Measurements from ENCODE around the gene ANO1. TPM values are rescaled to one million over a fixed set of nuclear protein-coding genes. Genes with fewer than 3 reads are reported as not detected.

Gene ANO1
- total RNA-seq, 2 experiments from 2014 or later = not detected

- Mint-ChIP-seq H3K36me3 (ENCODE audit: low read depth) (no peaks in the 10 kb centered on the region), H3K4me1 (no peaks in the 10 kb centered on the region), H3K27me3 (peaks cover 29% of the 10 kb centered on the region), H3K9me3 (no peaks in the 10 kb centered on the region), H3K27ac (no peak overlapping the region), H3K4me3 (no peak overlapping the region)
- POLR2A ChIA-PET = no interaction called here
- DNase-seq = no peak
- CTCF ChIA-PET = interaction anchor here (0.6 to 0.7 kb wide), 2 partner anchors 147 to 1146 kb away, joined by 3 to 5 read pairs; no protein-coding TSS in a partner anchor
Observed at GRCh38 chr11:70138403-70138802, 60.3 kb downstream of the ANO1 start.

- H3K9me3 Mint-ChIP-seq = no peaks in the 10 kb centered on the region
- no peak overlapping the region for H3K4me3 Mint-ChIP-seq
- no peaks in the 10 kb centered on the region for H3K36me3 Mint-ChIP-seq (ENCODE audit: low read depth)
- H3K4me1 Mint-ChIP-seq = no peaks in the 10 kb centered on the region
- ChIA-PET POLR2A (no interaction called here), CTCF (no interaction called here)
- DNase-seq = no peak
- H3K27me3 Mint-ChIP-seq = peaks cover 31% of the 10 kb centered on the region
- no peak overlapping the region for H3K27ac Mint-ChIP-seq
Observed at GRCh38 chr11:70139785-70140410, 61.8 kb downstream of the ANO1 start.

- no peak overlapping the region for H3K27ac Mint-ChIP-seq
Observed at GRCh38 chr11:70140711-70141485, 62.8 kb downstream of the ANO1 start.

GRCh38 chr11:70141486-70142220 lies 63.5 kb downstream of the ANO1 start:
- POLR2A ChIA-PET = no interaction called here
- H3K27me3 Mint-ChIP-seq = peaks cover 31% of the 10 kb centered on the region
- no peaks in the 10 kb centered on the region for H3K4me1 Mint-ChIP-seq
- no peaks in the 10 kb centered on the region for H3K36me3 Mint-ChIP-seq (ENCODE audit: low read depth)
- no peak for DNase-seq
- CTCF ChIA-PET = interaction anchor here (0.6 to 1.3 kb wide), 2 partner anchors 8 to 14 kb away, joined by 3 to 4 read pairs; no protein-coding TSS in a partner anchor
- no peak overlapping the region for H3K4me3 Mint-ChIP-seq
- H3K27ac Mint-ChIP-seq = no peak overlapping the region
- no peaks in the 10 kb centered on the region for H3K9me3 Mint-ChIP-seq

More at GRCh38 chr11:70140711-70141485, 62.8 kb downstream of the ANO1 start:
- H3K4me1 Mint-ChIP-seq = no peaks in the 10 kb centered on the region
- no peaks in the 10 kb centered on the region for H3K9me3 Mint-ChIP-seq
- H3K36me3 Mint-ChIP-seq (ENCODE audit: low read depth) = no peaks in the 10 kb centered on the region
- DNase-seq = no peak
- H3K27me3 Mint-ChIP-seq = peaks cover 31% of the 10 kb centered on the region
- CTCF ChIA-PET = interaction anchor here (0.6 to 1.3 kb wide), 2 partner anchors 9 to 15 kb away, joined by 3 to 4 read pairs; no protein-coding TSS in a partner anchor
- H3K4me3 Mint-ChIP-seq = no peak overlapping the region
- POLR2A ChIA-PET = no interaction called here

- no peaks in the 10 kb centered on the region for H3K4me1 Mint-ChIP-seq
- H3K36me3 Mint-ChIP-seq (ENCODE audit: low read depth) = no peaks in the 10 kb centered on the region
- peaks cover 31% of the 10 kb centered on the region for H3K27me3 Mint-ChIP-seq
- no peak for DNase-seq
- H3K4me3 Mint-ChIP-seq = no peak overlapping the region
- no peaks in the 10 kb centered on the region for H3K9me3 Mint-ChIP-seq
- POLR2A ChIA-PET = no interaction called here
- no peak overlapping the region for H3K27ac Mint-ChIP-seq
- CTCF ChIA-PET = interaction anchor here (1.3 to 1.5 kb wide), 2 partner anchors 13 to 53 kb away, joined by 4 read pairs; no protein-coding TSS in a partner anchor
Observed at GRCh38 chr11:70142221-70142875, 64.2 kb downstream of the ANO1 start.

GRCh38 chr11:70144262-70144661 lies 66.1 kb downstream of the ANO1 start:
- Mint-ChIP-seq H3K27ac (no peak overlapping the region), H3K9me3 (no peaks in the 10 kb centered on the region), H3K36me3 (ENCODE audit: low read depth) (no peaks in the 10 kb centered on the region), H3K4me3 (no peak overlapping the region), H3K27me3 (peaks cover 31% of the 10 kb centered on the region), H3K4me1 (no peaks in the 10 kb centered on the region)
- CTCF ChIA-PET = no interaction called here
- no peak for DNase-seq
- POLR2A ChIA-PET = no interaction called here

GRCh38 chr11:70145071-70145470 lies 67.0 kb downstream of the ANO1 start:
- POLR2A ChIA-PET = no interaction called here
- no peak overlapping the region for H3K4me3 Mint-ChIP-seq
- no peaks in the 10 kb centered on the region for H3K36me3 Mint-ChIP-seq (ENCODE audit: low read depth)
- peaks cover 31% of the 10 kb centered on the region for H3K27me3 Mint-ChIP-seq
- no peak overlapping the region for H3K27ac Mint-ChIP-seq
- CTCF ChIA-PET = no interaction called here
- no peak for DNase-seq
- no peaks in the 10 kb centered on the region for H3K4me1 Mint-ChIP-seq
- no peaks in the 10 kb centered on the region for H3K9me3 Mint-ChIP-seq

- peaks cover 27% of the 10 kb centered on the region for H3K27me3 Mint-ChIP-seq
- no peak overlapping the region for H3K4me3 Mint-ChIP-seq
- H3K4me1 Mint-ChIP-seq = no peaks in the 10 kb centered on the region
- DNase-seq = no peak
- H3K9me3 Mint-ChIP-seq = no peaks in the 10 kb centered on the region
- no peaks in the 10 kb centered on the region for H3K36me3 Mint-ChIP-seq (ENCODE audit: low read depth)
- H3K27ac Mint-ChIP-seq = no peak overlapping the region
- ChIA-PET CTCF (no interaction called here), POLR2A (no interaction called here)
Observed at GRCh38 chr11:70145841-70146240, 67.7 kb downstream of the ANO1 start.

- H3K4me3 Mint-ChIP-seq = no peak overlapping the region
- no peaks in the 10 kb centered on the region for H3K36me3 Mint-ChIP-seq (ENCODE audit: low read depth)
- H3K27ac Mint-ChIP-seq = no peak overlapping the region
- POLR2A ChIA-PET = no interaction called here
- CTCF ChIA-PET = no interaction called here
- H3K9me3 Mint-ChIP-seq = no peaks in the 10 kb centered on the region
- DNase-seq = no peak
- H3K4me1 Mint-ChIP-seq = no peaks in the 10 kb centered on the region
- peaks cover 22% of the 10 kb centered on the region for H3K27me3 Mint-ChIP-seq
Observed at GRCh38 chr11:70146299-70146698, 68.2 kb downstream of the ANO1 start.

GRCh38 chr11:70146895-70147520 lies 68.9 kb downstream of the ANO1 start:
- POLR2A ChIA-PET = no interaction called here

GRCh38 chr11:70147668-70148067 lies 69.6 kb downstream of the ANO1 start:
- Mint-ChIP-seq H3K36me3 (ENCODE audit: low read depth) (no peaks in the 10 kb centered on the region), H3K27me3 (peaks cover 9% of the 10 kb centered on the region), H3K4me1 (no peaks in the 10 kb centered on the region), H3K9me3 (no peaks in the 10 kb centered on the region), H3K4me3 (no peak overlapping the region), H3K27ac (no peak overlapping the region)
- ChIA-PET POLR2A (no interaction called here), CTCF (no interaction called here)
- DNase-seq = no peak

More at GRCh38 chr11:70146895-70147520, 68.9 kb downstream of the ANO1 start:
- H3K27ac Mint-ChIP-seq = no peak overlapping the region
- H3K9me3 Mint-ChIP-seq = no peaks in the 10 kb centered on the region
- CTCF ChIA-PET = no interaction called here
- no peaks in the 10 kb centered on the region for H3K4me1 Mint-ChIP-seq
- H3K27me3 Mint-ChIP-seq = peaks cover 16% of the 10 kb centered on the region
- H3K4me3 Mint-ChIP-seq = no peak overlapping the region
- no peaks in the 10 kb centered on the region for H3K36me3 Mint-ChIP-seq (ENCODE audit: low read depth)
- DNase-seq = no peak

GRCh38 chr11:70151671-70152070 lies 73.6 kb downstream of the ANO1 start:
- Mint-ChIP-seq H3K4me3 (no peak overlapping the region), H3K27ac (no peak overlapping the region), H3K9me3 (no peaks in the 10 kb centered on the region), H3K36me3 (ENCODE audit: low read depth) (no peaks in the 10 kb centered on the region), H3K4me1 (no peaks in the 10 kb centered on the region), H3K27me3 (no peaks in the 10 kb centered on the region)
- CTCF ChIA-PET = no interaction called here
- POLR2A ChIA-PET = no interaction called here
- DNase-seq = no peak

Data from activated CD4-positive, alpha-beta T cell treated with anti-CD3 and anti-CD28 coated beads, Interleukin-2, amount 10 ng/mL, durations not matched to agents 7 days and 5 days (primary cell).